Endometrial microvascular endothelial cells (primary cell): ENCODE data around the gene LINGO3. TPM values are rescaled to one million over a fixed set of nuclear protein-coding genes. Genes with fewer than 3 reads are reported as not detected.

Experiments used
- in situ Hi-C: cut with HindIII; loops from 2 replicates; pipeline ENCODE4 v1.10.0; 2017; ENCODE audit warnings: low sequenced_read_pairs, low pct_unique_long_range_greater_than_20kb; ENCODE audit errors: inconsistent ontology term
- total RNA-seq: library from RNA; depleted of rRNA; stranded (reverse); fragments of >200 nt; gene quantifications from one replicate; pipeline ENCODE4 v1.2.3, GENCODE V29; 2015; ENCODE audit errors: inconsistent ontology term

The LINGO3 gene
- total RNA-seq, 1 donor from 2014 or later: not detected

- in situ Hi-C loops: no loop called here
These were observed 3.1 kb upstream of the LINGO3 start for GRCh38 chr19:2311093-2311492.

- in situ Hi-C loops: no loop called here
These were observed 1.9 kb upstream of the LINGO3 start for GRCh38 chr19:2309734-2310362.

GRCh38 chr19:2307518-2308012 lies 389 bp downstream of the LINGO3 start:
- in situ Hi-C loops: no loop called here

GRCh38 chr19:2306971-2307370 lies 983 bp downstream of the LINGO3 start:
- in situ Hi-C loops: no loop called here

- in situ Hi-C loops: no loop called here
These were observed 1.6 kb downstream of the LINGO3 start for GRCh38 chr19:2306281-2306806.

- in situ Hi-C loops: no loop called here
These were observed 2.3 kb downstream of the LINGO3 start for GRCh38 chr19:2305452-2306280.

- in situ Hi-C loops: no loop called here
These were observed 4.6 kb downstream of the LINGO3 start for GRCh38 chr19:2303211-2303798.

GRCh38 chr19:2302319-2303210 lies 5.4 kb downstream of the LINGO3 start:
- in situ Hi-C loops: no loop called here

GRCh38 chr19:2300533-2300932 lies 7.4 kb downstream of the LINGO3 start:
- in situ Hi-C loops: no loop called here

GRCh38 chr19:2296141-2296540 lies 11.8 kb downstream of the LINGO3 start:
- in situ Hi-C loops: no loop called here

- in situ Hi-C loops: no loop called here
These were observed 13.1 kb downstream of the LINGO3 start for GRCh38 chr19:2294687-2295335.

GRCh38 chr19:2291185-2291751 lies 16.7 kb downstream of the LINGO3 start:
- in situ Hi-C loops: no loop called here

GRCh38 chr19:2290441-2291184 lies 17.3 kb downstream of the LINGO3 start:
- in situ Hi-C loops: no loop called here

- in situ Hi-C loops: no loop called here
These were observed 18.1 kb downstream of the LINGO3 start for GRCh38 chr19:2289714-2290435.

- in situ Hi-C loops: no loop called here
These were observed 18.9 kb downstream of the LINGO3 start for GRCh38 chr19:2288818-2289713.

GRCh38 chr19:2288338-2288817 lies 19.6 kb downstream of the LINGO3 start:
- in situ Hi-C loops: no loop called here
